ENCODE data around the gene STARD7. TPM values are rescaled to one million over a fixed set of nuclear protein-coding genes. Genes with fewer than 3 reads are reported as not detected.

STARD7 gene
- total and polyA plus RNA-seq, 2 of the 13 experiments (the other 11 are each of a cell fraction or from before 2014, with no cell fraction given), result 88.2 to 300 TPM

DNA sequence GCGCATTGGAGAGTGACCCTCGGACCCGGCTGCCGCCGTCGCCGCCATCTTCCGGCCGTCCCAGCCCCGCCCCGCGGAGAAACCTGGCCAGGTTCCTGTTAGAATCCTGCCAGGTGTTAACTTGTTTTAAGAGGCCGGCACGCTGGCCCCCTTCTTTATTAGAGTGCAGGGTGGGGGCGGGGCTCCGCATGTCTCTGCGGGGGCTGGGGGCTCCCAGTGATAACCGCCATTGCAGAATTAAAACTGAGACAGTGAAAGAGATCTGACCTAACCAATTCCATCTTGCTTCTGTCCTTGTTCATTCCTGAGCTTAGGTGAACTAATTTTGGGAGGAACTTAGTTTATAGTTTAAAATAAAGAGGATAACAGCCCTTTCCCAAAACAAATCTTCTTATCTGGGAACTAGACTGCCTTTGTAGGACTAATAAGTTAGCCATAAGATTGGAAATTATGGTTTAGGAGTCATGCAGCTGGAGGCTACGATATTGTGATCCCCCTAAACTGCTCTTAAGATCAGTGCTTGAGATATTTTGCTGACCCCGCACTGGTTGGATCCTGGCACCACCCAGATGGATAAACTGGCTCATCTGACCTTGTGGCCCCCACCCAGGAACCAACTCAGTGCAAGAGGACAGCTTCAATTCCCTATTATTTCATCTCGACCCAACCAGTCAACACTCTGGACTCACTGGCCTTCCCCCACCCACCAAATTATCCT lies 543 bp upstream of the STARD7 start (continued):
- TF ChIP-seq, protein P1, sequence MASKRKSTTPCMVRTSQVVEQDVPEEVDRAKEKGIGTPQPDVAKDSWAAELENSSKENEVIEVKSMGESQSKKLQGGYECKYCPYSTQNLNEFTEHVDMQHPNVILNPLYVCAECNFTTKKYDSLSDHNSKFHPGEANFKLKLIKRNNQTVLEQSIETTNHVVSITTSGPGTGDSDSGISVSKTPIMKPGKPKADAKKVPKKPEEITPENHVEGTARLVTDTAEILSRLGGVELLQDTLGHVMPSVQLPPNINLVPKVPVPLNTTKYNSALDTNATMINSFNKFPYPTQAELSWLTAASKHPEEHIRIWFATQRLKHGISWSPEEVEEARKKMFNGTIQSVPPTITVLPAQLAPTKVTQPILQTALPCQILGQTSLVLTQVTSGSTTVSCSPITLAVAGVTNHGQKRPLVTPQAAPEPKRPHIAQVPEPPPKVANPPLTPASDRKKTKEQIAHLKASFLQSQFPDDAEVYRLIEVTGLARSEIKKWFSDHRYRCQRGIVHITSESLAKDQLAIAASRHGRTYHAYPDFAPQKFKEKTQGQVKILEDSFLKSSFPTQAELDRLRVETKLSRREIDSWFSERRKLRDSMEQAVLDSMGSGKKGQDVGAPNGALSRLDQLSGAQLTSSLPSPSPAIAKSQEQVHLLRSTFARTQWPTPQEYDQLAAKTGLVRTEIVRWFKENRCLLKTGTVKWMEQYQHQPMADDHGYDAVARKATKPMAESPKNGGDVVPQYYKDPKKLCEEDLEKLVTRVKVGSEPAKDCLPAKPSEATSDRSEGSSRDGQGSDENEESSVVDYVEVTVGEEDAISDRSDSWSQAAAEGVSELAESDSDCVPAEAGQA (IDR thresholded peaks at IDR 0.05; ENCODE audit: low read depth), result no peak; the same call in 1 of the 2 replicates
- TF ChIP-seq, protein P1 (CRISPR knock-in tag; IDR thresholded peaks at IDR 0.05; ENCODE audit: borderline replicate concordance), result 0 out of 2 replicates have a peak, but pooled peaks have one; percentile 27
- no peak; the same call in 1 of the 2 replicates for TF ChIP-seq NR2F2 (IDR thresholded peaks at IDR 0.05; ENCODE audit: borderline replicate concordance, low read depth)
- TF ChIP-seq TGIF2 (CRISPR knock-in tag; IDR thresholded peaks at IDR 0.05), result no peak
- no peak for TF ChIP-seq ZNF20 (CRISPR knock-in tag; IDR thresholded peaks at IDR 0.05)
- TF ChIP-seq MAF1 (CRISPR knock-in tag; IDR thresholded peaks at IDR 0.05; ENCODE audit: borderline replicate concordance), result peak; percentile 46; the same call in 1 of the 2 replicates
- no peak for TF ChIP-seq ZNF543 (CRISPR knock-in tag; IDR thresholded peaks at IDR 0.05)
- TF ChIP-seq, protein P2, sequence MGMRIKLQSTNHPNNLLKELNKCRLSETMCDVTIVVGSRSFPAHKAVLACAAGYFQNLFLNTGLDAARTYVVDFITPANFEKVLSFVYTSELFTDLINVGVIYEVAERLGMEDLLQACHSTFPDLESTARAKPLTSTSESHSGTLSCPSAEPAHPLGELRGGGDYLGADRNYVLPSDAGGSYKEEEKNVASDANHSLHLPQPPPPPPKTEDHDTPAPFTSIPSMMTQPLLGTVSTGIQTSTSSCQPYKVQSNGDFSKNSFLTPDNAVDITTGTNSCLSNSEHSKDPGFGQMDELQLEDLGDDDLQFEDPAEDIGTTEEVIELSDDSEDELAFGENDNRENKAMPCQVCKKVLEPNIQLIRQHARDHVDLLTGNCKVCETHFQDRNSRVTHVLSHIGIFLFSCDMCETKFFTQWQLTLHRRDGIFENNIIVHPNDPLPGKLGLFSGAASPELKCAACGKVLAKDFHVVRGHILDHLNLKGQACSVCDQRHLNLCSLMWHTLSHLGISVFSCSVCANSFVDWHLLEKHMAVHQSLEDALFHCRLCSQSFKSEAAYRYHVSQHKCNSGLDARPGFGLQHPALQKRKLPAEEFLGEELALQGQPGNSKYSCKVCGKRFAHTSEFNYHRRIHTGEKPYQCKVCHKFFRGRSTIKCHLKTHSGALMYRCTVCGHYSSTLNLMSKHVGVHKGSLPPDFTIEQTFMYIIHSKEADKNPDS (CRISPR knock-in tag; IDR thresholded peaks at IDR 0.05), result no peak
- TF ChIP-seq YEATS4 (CRISPR knock-in tag; IDR thresholded peaks at IDR 0.05; ENCODE audit: borderline replicate concordance), result peak; percentile 77
- TF ChIP-seq, protein P3, sequence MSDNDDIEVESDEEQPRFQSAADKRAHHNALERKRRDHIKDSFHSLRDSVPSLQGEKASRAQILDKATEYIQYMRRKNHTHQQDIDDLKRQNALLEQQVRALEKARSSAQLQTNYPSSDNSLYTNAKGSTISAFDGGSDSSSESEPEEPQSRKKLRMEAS (IDR thresholded peaks at IDR 0.05), result peak; percentile 69
- TF ChIP-seq, protein P4, sequence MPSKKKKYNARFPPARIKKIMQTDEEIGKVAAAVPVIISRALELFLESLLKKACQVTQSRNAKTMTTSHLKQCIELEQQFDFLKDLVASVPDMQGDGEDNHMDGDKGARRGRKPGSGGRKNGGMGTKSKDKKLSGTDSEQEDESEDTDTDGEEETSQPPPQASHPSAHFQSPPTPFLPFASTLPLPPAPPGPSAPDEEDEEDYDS (CRISPR knock-in tag; IDR thresholded peaks at IDR 0.05), result no peak
- no peak; the same call in 1 of the 2 replicates for TF ChIP-seq SMAD3 (CRISPR knock-in tag; IDR thresholded peaks at IDR 0.05)
- TF ChIP-seq ELF1 (CRISPR knock-in tag; IDR thresholded peaks at IDR 0.05), result peak; percentile 58; the same call in 1 of the 2 replicates
- TF ChIP-seq KLF13 (CRISPR knock-in tag; IDR thresholded peaks at IDR 0.05), result no peak
- TF ChIP-seq ARNTL (CRISPR knock-in tag; IDR thresholded peaks at IDR 0.05), result no peak
- TF ChIP-seq CREB1 (IDR thresholded peaks at IDR 0.05), result no peak
- 0 out of 2 replicates have a peak, but pooled peaks have one; percentile 10 for TF ChIP-seq CREB1 (CRISPR knock-in tag; IDR thresholded peaks at IDR 0.05)
- TF ChIP-seq, protein P5, sequence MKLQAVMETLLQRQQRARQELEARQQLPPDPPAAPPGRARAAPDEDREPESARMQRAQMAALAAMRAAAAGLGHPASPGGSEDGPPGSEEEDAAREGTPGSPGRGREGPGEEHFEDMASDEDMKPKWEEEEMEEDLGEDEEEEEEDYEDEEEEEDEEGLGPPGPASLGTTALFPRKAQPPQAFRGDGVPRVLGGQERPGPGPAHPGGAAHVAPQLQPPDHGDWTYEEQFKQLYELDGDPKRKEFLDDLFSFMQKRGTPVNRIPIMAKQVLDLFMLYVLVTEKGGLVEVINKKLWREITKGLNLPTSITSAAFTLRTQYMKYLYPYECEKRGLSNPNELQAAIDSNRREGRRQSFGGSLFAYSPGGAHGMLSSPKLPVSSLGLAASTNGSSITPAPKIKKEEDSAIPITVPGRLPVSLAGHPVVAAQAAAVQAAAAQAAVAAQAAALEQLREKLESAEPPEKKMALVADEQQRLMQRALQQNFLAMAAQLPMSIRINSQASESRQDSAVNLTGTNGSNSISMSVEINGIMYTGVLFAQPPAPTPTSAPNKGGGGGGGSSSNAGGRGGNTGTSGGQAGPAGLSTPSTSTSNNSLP (IDR thresholded peaks at IDR 0.05; ENCODE audit: low read depth, low read length), result 0 out of 2 replicates have a peak, but pooled peaks have one; percentile 2
- no peak for TF ChIP-seq GTF2F1 (IDR thresholded peaks at IDR 0.05; ENCODE audit: low read length)
- TF ChIP-seq ZNF282 (IDR thresholded peaks at IDR 0.05; ENCODE audit: partially characterized antibody), result no peak
- TF ChIP-seq CEBPG (CRISPR knock-in tag; IDR thresholded peaks at IDR 0.05), result no peak
